Measurements from ENCODE around the gene NPB.
"Not testable (repeated sequence)": the region's sequence is repeated elsewhere in the genome, so short reads cannot be mapped to it uniquely, and the experiment has no call there.

Gene NPB

GRCh38 chr17:81910840-81911276 is 8.8 kb downstream of the NPB start:
- DNase-seq, result peak in 5 of 56 donors; percentile 40 to 54 (median 51)

DNA sequence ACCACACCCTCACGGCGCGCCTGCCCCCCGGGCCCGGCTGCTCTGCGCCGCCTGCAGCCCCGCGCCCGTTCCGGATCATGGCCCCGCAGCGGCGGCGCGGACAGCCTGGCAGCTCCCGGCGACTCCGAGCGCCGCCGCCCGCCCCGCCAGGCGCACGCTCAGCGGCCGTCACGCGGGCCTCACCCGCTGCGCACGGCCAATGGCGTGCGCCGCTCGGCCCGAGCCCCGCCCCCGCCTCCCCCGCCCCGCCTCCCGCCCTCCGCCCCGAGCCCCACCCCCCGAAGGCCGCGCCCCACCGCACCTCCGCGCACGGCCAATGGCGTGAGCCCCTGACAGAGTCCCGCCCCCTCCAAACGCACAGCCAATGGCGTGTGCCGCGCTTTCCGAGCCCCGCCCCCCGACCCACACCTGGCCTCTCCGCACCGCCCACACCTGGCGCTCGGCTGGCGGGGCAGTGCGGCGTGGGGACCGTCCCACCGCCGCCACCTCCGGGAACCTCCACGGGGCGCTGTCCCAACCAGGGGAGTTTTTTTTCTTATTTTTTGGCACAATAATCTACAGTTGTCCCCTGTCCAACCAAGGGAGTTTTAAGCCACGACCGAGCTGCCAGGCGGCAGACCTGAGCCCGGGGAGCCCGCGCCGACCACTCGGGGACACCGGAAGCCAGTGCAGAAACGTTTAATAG is 9.4 kb downstream of the NPB start, which contains the start of gene PCYT2:
Gene PCYT2, minus strand, starts transcription at position 123 of the 685 bp plus-strand sequence. Its CDS starts 44 bp downstream, at position 79.
- DNase-seq, result peak in 55 of 56 donors; percentile 40 to 95 (median 85)

- no peak for DNase-seq
Measured at GRCh38 chr17:81911969-81912368, 9.9 kb downstream of the NPB start.

DNA sequence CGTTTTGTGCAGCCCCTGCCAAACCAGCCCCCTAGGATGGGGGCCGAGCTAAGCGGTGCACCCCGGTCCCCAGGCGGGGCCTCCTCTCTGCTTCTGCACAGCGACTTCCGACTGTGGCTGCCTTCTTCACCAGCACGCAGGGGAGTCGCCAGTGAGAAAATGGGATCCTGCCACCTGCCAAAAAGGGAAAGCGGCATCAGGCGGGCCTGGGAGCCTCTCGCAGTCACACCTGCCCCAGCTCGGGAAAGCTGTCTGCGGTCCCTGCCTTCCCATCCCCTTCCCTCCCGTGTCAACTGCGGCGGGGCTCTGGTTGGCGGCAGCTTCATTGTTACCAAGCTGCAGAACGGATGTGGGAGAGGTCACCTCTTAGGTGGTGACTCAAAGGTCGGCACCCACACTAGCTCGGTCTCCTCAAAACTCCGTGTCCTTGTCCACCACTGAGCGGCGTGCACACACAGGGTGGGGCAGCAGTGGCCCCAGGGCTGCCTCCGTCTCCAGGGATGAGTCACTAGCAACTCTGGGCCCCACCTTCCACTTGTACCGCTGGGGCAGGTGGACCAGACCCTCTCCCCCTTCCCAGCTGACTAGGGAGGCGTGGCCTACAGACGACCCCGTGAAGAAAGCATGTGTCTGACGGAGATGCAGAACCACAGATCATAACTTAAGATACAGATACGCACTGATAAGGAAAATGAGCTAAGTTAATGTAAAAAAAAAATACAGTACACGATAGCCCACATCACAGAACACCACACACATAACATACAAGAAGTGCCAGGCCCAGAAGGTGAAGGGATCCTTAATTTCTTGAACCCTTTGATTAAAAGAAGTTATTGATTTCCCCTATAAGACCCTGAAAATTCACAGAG is 10.6 kb downstream of the NPB start:
- no peak for DNase-seq

DNA sequence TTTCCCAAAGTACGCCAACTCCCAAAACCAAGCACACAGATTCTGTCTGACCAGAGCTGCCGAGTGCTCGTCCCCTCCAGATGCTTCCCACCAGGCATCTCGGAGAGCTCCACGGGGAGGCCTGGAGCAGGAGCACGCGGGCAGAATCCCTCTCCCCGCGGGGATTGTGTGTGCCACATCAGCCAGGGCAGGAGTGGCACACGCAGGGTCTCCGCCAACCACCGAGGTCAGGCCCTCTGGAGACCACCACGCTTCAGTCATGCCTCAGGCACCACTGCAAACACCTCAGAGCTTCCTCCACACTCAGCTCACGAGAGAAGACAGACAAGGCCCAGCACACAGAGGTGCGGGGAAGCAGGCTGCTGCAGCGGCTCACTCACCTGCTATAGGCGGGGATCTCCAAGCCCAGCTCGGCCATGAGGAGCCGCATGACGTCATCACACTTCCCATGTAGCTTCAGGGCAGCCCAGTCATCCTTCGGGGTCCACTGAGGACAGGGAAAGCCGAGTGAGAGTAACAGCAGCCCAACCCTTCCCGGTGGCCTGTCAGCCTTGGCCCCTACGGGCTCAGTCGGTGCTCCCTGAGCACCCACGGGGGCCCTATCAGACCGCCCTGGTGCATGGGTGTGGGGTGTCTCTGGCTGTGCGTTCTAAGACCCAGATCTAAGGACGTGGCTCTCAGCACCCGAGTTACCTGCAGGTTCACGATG is 11.5 kb downstream of the NPB start:
- DNase-seq, result no peak

GRCh38 chr17:81914103-81914850 is 12.2 kb downstream of the NPB start:
- DNase-seq, result no peak

DNA sequence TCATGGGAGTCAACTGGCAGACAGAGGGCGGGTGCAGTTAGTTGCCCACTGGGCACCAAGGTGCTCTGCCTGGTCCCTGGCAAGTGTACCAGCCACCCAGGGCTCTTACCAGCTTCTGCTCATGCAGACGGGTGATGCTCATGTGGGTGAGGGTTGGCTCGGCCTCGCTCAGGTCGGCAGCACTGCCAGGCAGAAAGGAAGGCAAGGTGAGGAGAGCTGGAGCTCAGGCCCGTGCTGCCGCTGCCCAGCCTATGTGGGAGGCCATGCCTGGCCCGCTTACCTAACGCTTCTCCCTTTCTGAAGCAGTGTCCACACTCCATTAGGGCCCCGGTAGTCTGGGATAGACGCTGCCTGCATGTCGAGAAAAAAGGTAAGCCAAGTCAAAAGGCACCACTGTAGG is 13.3 kb downstream of the NPB start:
- no peak for DNase-seq

GRCh38 chr17:81916234-81917001 is 14.4 kb downstream of the NPB start:
- no peak for DNase-seq

GRCh38 chr17:81917565-81918332 is 15.7 kb downstream of the NPB start, which contains the start of gene SIRT7:
Gene SIRT7, minus strand, starts transcription at chr17:81918176. Its CDS starts 45 bp downstream, at chr17:81918131.
- DNase-seq, result peak in 53 of 56 donors; percentile 22 to 91 (median 76)

DNA sequence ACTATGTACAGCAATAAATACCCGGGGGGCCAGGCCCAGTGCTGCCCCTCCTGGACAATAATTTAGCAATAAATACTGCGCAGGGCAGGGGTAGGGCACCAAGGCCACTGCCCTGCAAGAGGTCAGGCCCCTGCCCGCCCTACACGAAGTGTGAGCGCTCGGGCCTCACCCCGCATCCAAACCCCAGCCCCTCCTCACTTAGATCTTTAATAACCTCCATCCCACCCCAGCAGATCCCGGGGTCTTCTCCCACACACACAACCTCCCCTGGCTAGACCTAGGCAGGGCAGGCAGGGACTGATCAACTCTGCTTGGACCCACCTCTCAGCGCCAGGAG is 16.3 kb downstream of the NPB start:
- DNase-seq, result not testable (repeated sequence)

DNA sequence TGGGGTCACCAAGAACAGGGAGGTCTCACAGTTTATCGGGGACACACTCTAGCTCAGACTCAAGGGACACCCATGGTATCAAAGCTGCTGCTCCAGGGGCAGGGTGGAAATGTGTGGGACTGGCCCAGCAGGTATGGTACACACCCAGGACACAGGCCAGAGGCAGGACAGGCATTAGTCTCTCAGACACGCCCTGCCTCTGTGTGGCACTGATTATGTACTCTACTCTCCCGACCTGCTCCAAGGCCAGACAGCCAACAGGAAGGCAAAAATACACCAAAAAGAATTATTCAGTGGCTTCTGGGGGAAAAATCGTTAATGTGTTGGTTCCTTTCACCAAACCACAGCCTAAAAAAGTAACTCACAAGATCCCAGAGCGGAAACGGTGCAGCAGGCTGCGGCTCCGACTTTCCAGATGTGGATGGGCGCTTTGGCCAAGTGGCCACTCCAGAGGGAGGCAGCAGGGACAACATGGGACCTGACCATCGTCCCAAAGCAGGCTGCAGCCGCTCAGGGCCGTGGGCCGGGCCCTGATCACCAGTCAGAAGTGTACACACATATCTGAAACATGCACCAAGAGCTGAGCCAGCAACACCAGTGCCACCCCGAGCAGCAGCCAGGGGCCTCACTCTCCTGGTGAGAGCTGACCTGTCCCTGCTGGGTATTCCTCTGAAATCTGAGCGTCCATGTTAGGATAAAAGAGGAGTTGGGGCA is 17.0 kb downstream of the NPB start:
- DNase-seq, result no peak

GRCh38 chr17:81920612-81921536 is 18.8 kb downstream of the NPB start:
- peak in 3 of 56 donors; percentile 17 to 35 (median 24) for DNase-seq

DNA sequence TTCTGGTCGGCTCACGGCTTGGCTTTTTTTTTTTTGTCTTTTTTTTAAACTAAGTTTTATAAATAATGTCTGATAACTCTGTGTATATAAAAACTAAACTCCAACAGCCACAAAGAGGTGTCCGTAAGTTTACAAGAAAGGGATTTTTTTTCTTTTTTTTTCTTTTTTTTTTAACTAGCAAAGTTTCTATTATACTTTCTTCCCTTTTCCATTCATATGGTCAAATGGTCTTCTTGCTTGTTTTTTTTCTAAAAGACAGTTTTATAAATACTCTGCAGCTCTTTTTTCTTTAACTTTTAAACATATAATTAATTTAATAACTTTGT is 19.5 kb downstream of the NPB start:
- no peak for DNase-seq

DNA sequence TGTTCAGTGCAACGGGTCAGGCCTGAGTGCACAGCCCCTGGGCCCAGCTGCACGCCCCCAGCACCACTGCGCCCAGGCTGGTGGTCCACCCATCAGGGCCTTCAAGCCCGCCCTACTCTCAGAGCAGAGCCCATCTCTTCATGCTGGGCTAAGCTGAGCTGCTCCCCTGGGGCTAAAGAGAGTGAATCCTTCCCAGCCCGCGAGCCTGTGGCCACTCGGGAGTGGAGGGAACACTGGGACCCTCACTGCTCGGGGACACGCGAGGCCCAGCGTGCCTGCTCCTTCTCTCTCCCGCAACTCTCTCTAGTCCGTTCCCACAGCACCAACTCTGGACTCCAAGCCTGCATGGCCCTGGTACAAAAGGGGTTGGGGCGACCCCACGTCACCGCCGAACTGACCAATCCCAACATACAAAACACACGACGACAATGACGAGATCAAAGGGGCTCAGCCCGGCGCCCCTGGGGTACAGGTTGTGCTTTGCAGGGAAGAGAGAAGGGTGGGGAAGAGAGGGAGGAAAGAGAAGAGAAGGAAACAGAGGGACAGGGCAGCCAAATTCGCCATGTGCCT is 20.0 kb downstream of the NPB start:
- DNase-seq, result no peak

- no peak for DNase-seq
Measured at GRCh38 chr17:81922566-81923301, 20.7 kb downstream of the NPB start.
